Astrocyte (in vitro differentiated cells and primary cell): Measurements from ENCODE around the gene TUFM. TPM values are rescaled to one million over a fixed set of nuclear protein-coding genes. Genes with fewer than 3 reads are reported as not detected.

Experiments
- DNase-seq: peaks from one replicate; pipeline ENCODE4 v3.0.0-alpha.2; 2010; ENCODE audit warnings: low read depth
- FAIRE-seq: peaks from 2 replicates; lab custom pipeline; 2011; peaks lifted over from hg19 to GRCh38; lab: Jason Lieb, UNC
- H2AFZ ChIP-seq: 2 replicates; pipeline ENCODE4 v1.6.0; 2012; ENCODE audit warnings: low read depth, low read length, inconsistent platforms
- H3K27ac ChIP-seq: 2 replicates; pipeline ENCODE4 v1.5.1; 2011; ENCODE audit warnings: low read depth, low read length, inconsistent platforms
- H3K27me3 ChIP-seq: 2 replicates; pipeline ENCODE4 v1.6.0; 2011; ENCODE audit warnings: low read length, inconsistent platforms; ENCODE audit not compliant: insufficient read depth
- H3K36me3 ChIP-seq: 2 replicates; pipeline ENCODE4 v1.5.1; 2011; ENCODE audit warnings: low read length, inconsistent platforms; ENCODE audit not compliant: insufficient read depth
- H3K4me1 ChIP-seq: 2 replicates; pipeline ENCODE4 v1.5.1; 2011; ENCODE audit warnings: low read length, inconsistent platforms; ENCODE audit not compliant: insufficient read depth
- H3K4me2 ChIP-seq: 2 replicates; pipeline ENCODE4 v1.6.0; 2012; ENCODE audit warnings: low read length, inconsistent platforms
- H3K4me3 ChIP-seq: 2 replicates; pipeline ENCODE4 v1.5.1; 2011; ENCODE audit warnings: low read depth, mild to moderate bottlenecking, low read length, inconsistent platforms; ENCODE audit not compliant: insufficient read depth
- H3K79me2 ChIP-seq: 2 replicates; pipeline ENCODE4 v1.6.0; 2012; ENCODE audit warnings: mild to moderate bottlenecking, low read length, inconsistent platforms; ENCODE audit not compliant: insufficient read depth
- H3K9ac ChIP-seq: 2 replicates; pipeline ENCODE4 v1.6.0; 2012; ENCODE audit warnings: mild to moderate bottlenecking, low read length, inconsistent platforms
- H3K9me3 ChIP-seq: 2 replicates; pipeline ENCODE4 v1.5.1; 2012; ENCODE audit warnings: low read depth, mild to moderate bottlenecking, low read length, inconsistent platforms; ENCODE audit not compliant: insufficient read depth
- H4K20me1 ChIP-seq: 2 replicates; pipeline ENCODE4 v1.6.0; 2012; ENCODE audit warnings: low read length, inconsistent platforms; ENCODE audit not compliant: insufficient read depth
- H3K27ac Mint-ChIP-seq: one replicate; pipeline ENCODE4 v1.8.0; 2021; ENCODE audit warnings: mild to moderate bottlenecking, mixed read lengths; ENCODE audit not compliant: unreplicated experiment
- H3K27me3 Mint-ChIP-seq: one replicate; pipeline ENCODE4 v1.8.0; 2021; ENCODE audit warnings: low read depth, mixed read lengths; ENCODE audit not compliant: unreplicated experiment
- H3K36me3 Mint-ChIP-seq: one replicate; pipeline ENCODE4 v1.8.0; 2021; ENCODE audit warnings: low read depth, mixed read lengths; ENCODE audit not compliant: unreplicated experiment
- H3K4me1 Mint-ChIP-seq: one replicate; pipeline ENCODE4 v1.8.0; 2021; ENCODE audit warnings: low read depth, mixed read lengths; ENCODE audit not compliant: unreplicated experiment
- H3K4me3 Mint-ChIP-seq: one replicate; pipeline ENCODE4 v1.8.0; 2021; ENCODE audit warnings: mild to moderate bottlenecking, moderate library complexity, mixed read lengths; ENCODE audit not compliant: unreplicated experiment
- H3K9me3 Mint-ChIP-seq: one replicate; pipeline ENCODE4 v1.8.0; 2021; ENCODE audit warnings: mild to moderate bottlenecking, mixed read lengths; ENCODE audit not compliant: unreplicated experiment
- CTCF ChIP-seq: IDR thresholded peaks from 2 replicates; pipeline ENCODE4 v1.5.1; 2011; ENCODE audit warnings: low read depth, mild to moderate bottlenecking, inconsistent platforms, low read length, moderate library complexity; ENCODE audit not compliant: insufficient read depth
- EZH2 ChIP-seq: IDR thresholded peaks from 2 replicates; pipeline ENCODE4 v1.6.1; 2012; ENCODE audit warnings: mild to moderate bottlenecking, low read length, inconsistent platforms; ENCODE audit not compliant: insufficient read depth
- total RNA-seq: library from RNA; stranded (reverse); gene quantifications from 2 replicates; pipeline ENCODE4 v1.2.1, GENCODE V29; 2021

TUFM gene
- total RNA-seq, 1 donor from 2014 or later, result 147 TPM

GRCh38 chr16:28859326-28859725, 13.2 kb upstream of the TUFM start:
- Mint-ChIP-seq H3K36me3 (no peaks in the 10 kb centered on the region), H3K4me1 (no peaks in the 10 kb centered on the region), H3K4me3 (no peak overlapping the region), H3K27ac (no peak overlapping the region), H3K27me3 (no peaks in the 10 kb centered on the region), H3K9me3 (no peaks in the 10 kb centered on the region)
- H4K20me1 ChIP-seq, result peaks cover 3% of the 10 kb centered on the region
- no peak overlapping the region for H3K27ac ChIP-seq
- TF ChIP-seq CTCF, result no peak
- H3K27me3 ChIP-seq, result no peaks in the 10 kb centered on the region
- H3K9me3 ChIP-seq, result no peaks in the 10 kb centered on the region
- no peak for FAIRE-seq
- no peak overlapping the region for H3K9ac ChIP-seq
- H3K4me3 ChIP-seq, result no peak overlapping the region
- H3K4me1 ChIP-seq, result peaks cover under 1% of the 10 kb centered on the region
- no peaks in the 10 kb centered on the region for H3K36me3 ChIP-seq
- H2AFZ ChIP-seq, result no peak overlapping the region
- no peak for DNase-seq
- H3K4me2 ChIP-seq, result no peak overlapping the region
- H3K79me2 ChIP-seq, result peaks cover 27% of the 10 kb centered on the region

DNA sequence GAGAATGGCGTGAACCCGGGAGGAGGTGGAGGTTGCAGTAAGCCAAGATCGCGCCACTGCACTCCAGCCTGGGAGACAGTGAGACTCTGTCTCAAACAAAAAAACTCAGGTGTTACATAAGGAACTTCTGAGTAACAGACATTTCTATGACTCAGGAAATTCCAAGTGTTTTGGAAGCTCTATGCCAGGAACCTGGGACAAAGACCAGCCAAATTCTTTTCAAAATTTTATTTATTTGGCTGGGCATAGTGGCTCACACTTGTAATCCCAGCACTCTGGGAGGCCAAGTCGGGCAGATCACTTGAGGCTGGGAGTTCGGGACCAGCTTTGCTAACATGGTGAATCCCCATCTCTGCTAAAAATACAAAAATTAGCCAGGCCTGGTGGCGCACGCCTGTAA, 12.3 kb upstream of the TUFM start:
- H3K27me3 ChIP-seq, result no peaks in the 10 kb centered on the region
- peaks cover 18% of the 10 kb centered on the region for H3K79me2 ChIP-seq
- no peaks in the 10 kb centered on the region for H3K36me3 ChIP-seq
- no peak for TF ChIP-seq CTCF
- TF ChIP-seq EZH2, result no peak
- H3K4me3 ChIP-seq, result no peak overlapping the region
- no peak overlapping the region for H3K9ac ChIP-seq
- FAIRE-seq (no peak), DNase-seq (peak; percentile 46)
- no peaks in the 10 kb centered on the region for H4K20me1 ChIP-seq
- no peak overlapping the region for H3K4me3 Mint-ChIP-seq
- H3K27me3 Mint-ChIP-seq, result no peaks in the 10 kb centered on the region
- no peak overlapping the region for H3K27ac ChIP-seq
- no peaks in the 10 kb centered on the region for H3K4me1 ChIP-seq
- H3K4me2 ChIP-seq, result no peak overlapping the region
- no peak overlapping the region for H2AFZ ChIP-seq
- no peaks in the 10 kb centered on the region for H3K9me3 Mint-ChIP-seq
- no peaks in the 10 kb centered on the region for H3K36me3 Mint-ChIP-seq
- no peak overlapping the region for H3K27ac Mint-ChIP-seq
- H3K4me1 Mint-ChIP-seq, result no peaks in the 10 kb centered on the region
- no peaks in the 10 kb centered on the region for H3K9me3 ChIP-seq

- TF ChIP-seq EZH2 (no peak), CTCF (no peak)
- Histone ChIP-seq H3K27me3 (no peaks in the 10 kb centered on the region), H3K4me1 (peaks cover 12% of the 10 kb centered on the region), H2AFZ (peak overlapping the region; percentile 83), H3K27ac (peak overlapping the region; percentile 50), H3K9me3 (no peaks in the 10 kb centered on the region), H3K4me2 (peak overlapping the region; percentile 90), H3K9ac (peak overlapping the region; percentile 88), H3K4me3 (peak overlapping the region; percentile 84), H4K20me1 (peaks cover 14% of the 10 kb centered on the region), H3K79me2 (peaks cover 41% of the 10 kb centered on the region), H3K36me3 (peaks cover 19% of the 10 kb centered on the region)
- peak overlapping the region; percentile 93 for H3K27ac Mint-ChIP-seq
- no peak for DNase-seq
- no peaks in the 10 kb centered on the region for H3K27me3 Mint-ChIP-seq
- H3K36me3 Mint-ChIP-seq, result peaks cover 6% of the 10 kb centered on the region
- FAIRE-seq, result no peak
- peaks cover 9% of the 10 kb centered on the region for H3K4me1 Mint-ChIP-seq
- no peaks in the 10 kb centered on the region for H3K9me3 Mint-ChIP-seq
- H3K4me3 Mint-ChIP-seq, result peak overlapping the region; percentile 97
These were observed 755 bp upstream of the TUFM start for GRCh38 chr16:28846933-28847273.
